Brain microvascular endothelial cell (primary cell): ENCODE data around the gene BDH2.
A peak's percentile ranks its signal among the peaks of the same experiment; 100 is the strongest.

Source experiments
- DNase-seq: peaks from one replicate; pipeline ENCODE4 v3.0.0-alpha.2; 2020
- H3K27ac ChIP-seq: fragments of 250-450 bp; sonication (Bioruptor Pico); 2 replicates; pipeline ENCODE4 v1.5.1; 2020; ENCODE audit warnings: mild to moderate bottlenecking, moderate library complexity
- H3K27me3 ChIP-seq: fragments of 250-450 bp; sonication (Bioruptor Pico); replicated peaks from 2 replicates; pipeline ENCODE4 v1.5.1; 2020; ENCODE audit warnings: mild to moderate bottlenecking
- H3K36me3 ChIP-seq: fragments of 250-450 bp; sonication (Bioruptor Pico); replicated peaks from 2 replicates; pipeline ENCODE4 v1.5.1; 2020; ENCODE audit warnings: mild to moderate bottlenecking
- H3K4me3 ChIP-seq: 2 replicates; pipeline ENCODE4 v1.5.1; 2011; ENCODE audit warnings: low read depth, mild to moderate bottlenecking, control low read depth, low read length, moderate library complexity
- CTCF ChIP-seq: IDR thresholded peaks from 2 replicates; pipeline ENCODE4 v1.5.1; 2011; ENCODE audit warnings: low read depth, mild to moderate bottlenecking, moderate library complexity, low read length, control low read depth, inconsistent platforms; ENCODE audit errors: missing control alignments
- in situ Hi-C: cut with HindIII; loops from 2 replicates; pipeline ENCODE4 v1.10.0; 2017; ENCODE audit warnings: low sequenced_read_pairs, low pct_ligation_motif_present

Gene BDH2

GRCh38 chr4:103099691-103100392 lies at the start of gene BDH2:
TSS of gene BDH2 (minus strand) at chr4:103099834. CDS start at chr4:103096254, 3,580 bp downstream.
- in situ Hi-C loops = no loop called here
- DNase-seq = peak; percentile 95
- Histone ChIP-seq H3K27me3 (no peaks in the 10 kb centered on the region), H3K4me3 (peak within 1 kb of the TSS; percentile 57), H3K36me3 (no peaks in the 10 kb centered on the region), H3K27ac (peak within 1 kb of the TSS; percentile 67)
- TF ChIP-seq CTCF = peak; percentile 51

GRCh38 chr4:103144926-103145325 lies 45.3 kb upstream of the BDH2 start:
- Histone ChIP-seq H3K27me3 (no peaks in the 10 kb centered on the region), H3K4me3 (no peak overlapping the region), H3K36me3 (no peaks in the 10 kb centered on the region), H3K27ac (no peak overlapping the region)
- no peak for TF ChIP-seq CTCF
- DNase-seq = no peak
- in situ Hi-C loops = no loop called here

GRCh38 chr4:103137446-103137827 lies 37.8 kb upstream of the BDH2 start:
- Histone ChIP-seq H3K36me3 (no peaks in the 10 kb centered on the region), H3K27ac (no peak overlapping the region), H3K27me3 (no peaks in the 10 kb centered on the region), H3K4me3 (no peak overlapping the region)
- in situ Hi-C loops = no loop called here
- DNase-seq = peak; percentile 5
- no peak for TF ChIP-seq CTCF

- DNase-seq = no peak
- in situ Hi-C loops = no loop called here
- no peaks in the 10 kb centered on the region for H3K36me3 ChIP-seq
- no peak for TF ChIP-seq CTCF
- H3K4me3 ChIP-seq = no peak overlapping the region
- H3K27me3 ChIP-seq = no peaks in the 10 kb centered on the region
- H3K27ac ChIP-seq = no peak overlapping the region
Observed at GRCh38 chr4:103136671-103137445, 37.2 kb upstream of the BDH2 start.

- Histone ChIP-seq H3K27ac (no peak overlapping the region), H3K36me3 (no peaks in the 10 kb centered on the region), H3K4me3 (no peak overlapping the region), H3K27me3 (no peaks in the 10 kb centered on the region)
- in situ Hi-C loops = no loop called here
- DNase-seq = no peak
- no peak for TF ChIP-seq CTCF
Observed at GRCh38 chr4:103129174-103129573, 29.5 kb upstream of the BDH2 start.
